ENCODE measurements around the gene IRF4. TPM values are rescaled to one million over a fixed set of nuclear protein-coding genes. Genes with fewer than 3 reads are reported as not detected.

Gene IRF4
- total RNA-seq, 1 donor from 2014 or later = 0.16 TPM

DNA sequence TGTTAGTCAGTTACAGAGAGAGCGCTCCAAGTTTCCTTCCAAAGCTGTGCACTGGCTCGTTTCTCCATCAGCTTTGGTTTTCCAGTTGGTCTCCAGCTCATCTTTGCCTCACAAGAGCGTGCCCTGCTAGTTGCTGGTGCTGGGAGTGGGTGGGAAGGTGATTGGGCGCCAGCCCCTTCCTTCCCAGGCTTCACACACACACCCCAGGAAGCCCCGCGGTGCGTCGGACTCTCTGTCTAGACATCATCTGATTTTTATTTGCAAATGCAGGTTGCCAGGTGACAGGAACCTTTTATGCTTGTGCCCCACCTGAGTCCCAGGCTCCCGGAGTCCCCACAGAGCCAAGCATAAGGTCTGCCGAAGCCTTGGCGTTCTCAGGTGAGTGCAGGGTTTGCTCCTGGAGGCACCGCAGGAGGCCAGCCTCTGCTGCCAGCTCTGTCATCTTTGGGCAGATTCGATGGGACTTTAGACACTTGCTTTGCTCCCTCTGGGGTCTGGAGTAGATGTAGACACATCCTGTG, 7.1 kb downstream of the IRF4 start:
- no peak for DNase-seq

- no peak for DNase-seq
These were observed 8.4 kb downstream of the IRF4 start for GRCh38 chr6:399785-400534.

- DNase-seq = no peak
These were observed 9.3 kb downstream of the IRF4 start for GRCh38 chr6:400815-401214.

GRCh38 chr6:401239-401993, 9.9 kb downstream of the IRF4 start:
- DNase-seq = no peak

GRCh38 chr6:401994-402640, 10.6 kb downstream of the IRF4 start:
- DNase-seq = no peak

DNA sequence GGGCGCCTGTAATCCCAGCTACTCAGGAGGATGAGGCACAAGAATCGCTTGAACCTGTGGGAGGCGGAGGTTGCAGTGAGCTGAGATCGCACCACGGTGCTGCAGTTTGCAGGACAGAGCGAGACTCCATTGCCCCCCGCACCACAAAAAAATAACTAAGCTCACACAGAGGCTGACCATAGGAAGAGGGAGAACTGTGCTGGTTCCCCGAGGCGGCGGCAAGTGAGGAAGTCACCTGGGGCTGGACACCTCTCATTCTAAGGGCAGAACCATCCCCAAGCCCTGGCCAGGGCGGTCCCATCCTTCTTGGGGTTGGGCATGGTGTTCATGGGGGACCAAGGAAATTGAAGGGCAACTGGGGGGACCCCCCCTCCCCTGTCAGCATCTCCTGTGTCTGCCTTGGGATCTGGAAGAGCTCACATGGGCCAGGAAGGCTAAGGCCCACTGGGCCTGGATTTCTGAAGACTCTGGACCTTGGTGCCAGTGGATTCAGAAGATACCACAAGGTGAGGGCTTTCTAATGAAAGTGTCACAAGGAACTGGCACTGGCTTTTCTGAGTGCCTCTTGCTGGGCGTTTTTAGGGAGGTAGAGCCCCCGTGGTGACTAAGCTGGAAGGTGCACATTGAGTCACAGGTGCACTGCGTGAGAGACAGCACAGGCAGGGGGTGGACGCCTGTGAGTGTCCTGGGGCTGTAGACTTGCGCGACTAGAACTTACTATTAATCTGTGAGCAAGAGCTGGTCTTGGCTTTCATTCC, 11.5 kb downstream of the IRF4 start:
- DNase-seq = no peak

- DNase-seq = no peak
These were observed 12.4 kb downstream of the IRF4 start for GRCh38 chr6:403659-404655.

DNA sequence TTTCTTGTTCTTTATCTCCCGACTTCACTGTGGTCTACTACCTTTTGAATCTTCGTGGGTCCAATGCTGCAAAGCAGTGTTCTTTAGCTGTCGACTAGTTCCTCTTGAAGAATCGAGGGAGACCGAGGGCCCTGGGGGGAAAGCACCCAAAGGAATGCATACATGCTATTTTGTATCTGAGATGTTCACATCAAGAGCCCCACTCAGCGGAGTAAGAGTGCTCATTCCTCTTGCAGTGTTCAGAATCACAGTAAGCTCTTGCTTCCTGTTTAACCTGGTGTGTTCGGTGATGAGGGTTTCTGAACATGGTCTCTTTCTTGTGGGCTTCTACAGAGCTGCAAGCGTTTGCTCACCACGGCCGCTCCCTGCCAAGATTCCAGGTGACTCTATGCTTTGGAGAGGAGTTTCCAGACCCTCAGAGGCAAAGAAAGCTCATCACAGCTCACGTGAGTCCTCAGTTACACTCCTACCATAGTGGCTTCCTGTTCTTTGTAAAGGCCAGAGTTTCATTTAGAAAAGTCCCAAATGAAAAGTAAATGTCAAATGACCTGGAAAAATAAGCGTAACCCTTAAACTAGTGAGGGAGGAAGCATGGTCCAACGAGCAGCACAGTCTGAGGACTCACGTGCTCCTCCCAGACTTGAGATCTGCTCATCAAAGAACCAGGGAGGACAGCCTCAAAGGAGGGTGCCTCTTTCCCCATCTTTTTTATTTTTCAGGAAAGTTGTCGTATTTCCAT, 13.3 kb downstream of the IRF4 start:
- DNase-seq = no peak

DNA sequence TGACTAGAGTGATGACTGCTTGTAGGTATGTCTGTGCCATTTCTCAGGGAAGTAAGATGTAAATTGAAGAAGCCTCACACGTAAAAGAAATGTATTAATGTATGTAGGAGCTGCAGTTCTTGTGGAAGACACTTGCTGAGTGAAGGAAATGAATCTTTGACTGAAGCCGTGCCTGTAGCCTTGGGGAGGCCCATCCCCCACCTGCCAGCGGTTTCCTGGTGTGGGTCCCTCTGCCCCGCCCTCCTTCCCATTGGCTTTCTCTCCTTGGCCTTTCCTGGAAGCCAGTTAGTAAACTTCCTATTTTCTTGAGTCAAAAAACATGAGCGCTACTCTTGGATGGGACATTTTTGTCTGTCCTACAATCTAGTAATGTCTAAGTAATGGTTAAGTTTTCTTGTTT, 16.6 kb downstream of the IRF4 start:
- no peak for DNase-seq

DNA sequence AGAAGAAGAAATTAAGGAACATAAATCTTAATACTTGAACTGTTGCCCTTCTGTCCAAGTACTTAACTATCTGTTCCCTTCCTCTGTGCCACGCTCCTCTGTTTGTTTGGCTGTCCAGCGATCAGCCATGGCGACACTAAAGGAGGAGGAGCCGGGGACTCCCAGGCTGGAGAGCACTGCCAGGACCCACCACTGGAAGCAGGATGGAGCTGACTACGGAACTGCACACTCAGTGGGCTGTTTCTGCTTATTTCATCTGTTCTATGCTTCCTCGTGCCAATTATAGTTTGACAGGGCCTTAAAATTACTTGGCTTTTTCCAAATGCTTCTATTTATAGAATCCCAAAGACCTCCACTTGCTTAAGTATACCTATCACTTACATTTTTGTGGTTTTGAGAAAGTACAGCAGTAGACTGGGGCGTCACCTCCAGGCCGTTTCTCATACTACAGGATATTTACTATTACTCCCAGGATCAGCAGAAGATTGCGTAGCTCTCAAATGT, 17.1 kb downstream of the IRF4 start:
- DNase-seq = no peak

- DNase-seq = no peak
These were observed 17.9 kb downstream of the IRF4 start for GRCh38 chr6:409370-409972.

GRCh38 chr6:410555-411395, 19.2 kb downstream of the IRF4 start:
- no peak for DNase-seq

DNA sequence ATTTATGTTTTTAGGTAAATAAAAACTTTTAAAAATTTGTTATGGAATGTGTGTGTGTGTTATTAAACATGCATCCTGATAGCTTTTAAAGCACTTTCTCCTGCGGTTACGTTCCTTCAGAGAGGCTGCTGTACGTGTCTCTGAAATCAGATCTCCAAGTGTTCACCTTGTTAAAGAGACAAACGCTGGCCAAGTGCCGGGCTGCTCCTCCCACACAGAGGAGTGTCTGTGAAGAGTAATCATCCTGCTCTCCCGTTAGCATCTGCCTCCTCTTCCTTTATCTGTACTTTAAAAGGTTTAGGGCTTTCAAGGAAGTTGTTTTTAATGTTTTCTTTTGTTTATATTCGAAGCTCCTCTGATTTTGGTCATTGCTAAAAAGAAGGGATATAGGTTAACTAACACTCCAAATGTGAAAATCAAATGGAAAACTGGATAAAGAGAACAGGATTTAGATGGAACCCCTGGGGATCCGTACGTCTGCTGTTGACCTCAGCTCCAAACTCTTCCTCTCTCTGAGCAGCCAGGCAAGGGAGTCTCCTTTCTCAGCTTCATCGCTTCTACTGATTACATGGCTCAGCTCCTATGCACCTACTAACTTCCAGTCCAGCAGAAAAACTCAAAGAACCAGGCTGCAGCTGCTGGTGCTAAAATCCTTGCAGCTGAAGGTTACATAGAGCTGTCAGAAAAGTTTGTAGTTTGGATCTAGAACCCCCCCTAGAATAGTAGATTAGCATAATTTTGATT, 20.0 kb downstream of the IRF4 start:
- no peak for DNase-seq

DNA sequence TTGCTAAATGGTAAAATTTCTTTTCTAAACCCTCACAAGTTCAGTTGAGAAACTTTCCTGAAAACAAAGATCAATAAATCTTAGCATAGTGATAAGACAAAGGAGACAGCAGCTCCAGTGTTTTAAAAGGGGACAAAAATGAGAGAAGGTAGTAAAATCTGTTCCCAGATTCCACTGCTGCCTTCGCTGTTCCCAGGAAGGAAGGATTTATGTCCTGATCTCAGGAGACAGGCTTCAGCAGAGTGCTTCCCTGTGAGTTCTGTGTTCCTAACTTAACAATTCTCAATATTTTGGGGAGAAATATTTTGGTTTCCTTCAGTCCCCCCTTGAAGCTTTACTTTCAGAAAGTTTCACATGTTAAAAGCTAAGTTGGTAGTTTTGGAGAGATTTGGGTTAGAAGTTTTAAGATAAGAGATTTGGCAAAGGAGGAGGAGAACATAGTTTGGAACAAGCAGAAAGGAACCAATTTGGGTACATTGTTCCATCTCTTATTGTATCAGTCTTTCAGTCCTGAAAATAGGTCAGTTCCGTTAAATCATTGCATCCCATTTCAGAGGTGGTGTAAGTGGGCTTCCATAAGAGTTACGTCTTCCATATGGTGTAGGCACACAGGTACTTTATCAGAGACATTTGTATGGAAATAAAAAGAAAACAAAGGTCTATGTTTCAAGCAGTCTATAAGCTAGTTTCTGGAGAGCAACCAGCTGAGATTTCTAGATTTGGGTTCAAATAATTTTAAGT, 20.8 kb downstream of the IRF4 start:
- no peak for DNase-seq

DNA sequence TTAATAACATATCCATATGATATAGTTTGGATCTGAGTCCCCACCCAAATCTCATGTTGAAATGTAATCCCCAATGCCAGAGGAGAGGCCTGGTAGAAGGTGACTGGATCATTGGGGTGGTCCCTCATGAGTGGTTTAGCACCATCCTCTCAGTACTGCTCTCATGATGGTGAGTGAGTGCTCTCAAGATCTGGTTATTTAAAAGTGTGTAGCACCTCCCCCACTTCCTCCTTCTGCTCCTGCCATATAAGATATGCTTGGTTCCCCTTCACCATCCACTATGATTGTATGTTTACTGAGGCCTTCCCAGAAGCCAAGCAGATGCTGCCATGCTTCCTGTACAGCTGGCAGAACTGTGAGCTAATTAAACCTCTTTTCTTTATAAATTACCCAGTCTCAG, 22.9 kb downstream of the IRF4 start:
- no peak for DNase-seq

DNA sequence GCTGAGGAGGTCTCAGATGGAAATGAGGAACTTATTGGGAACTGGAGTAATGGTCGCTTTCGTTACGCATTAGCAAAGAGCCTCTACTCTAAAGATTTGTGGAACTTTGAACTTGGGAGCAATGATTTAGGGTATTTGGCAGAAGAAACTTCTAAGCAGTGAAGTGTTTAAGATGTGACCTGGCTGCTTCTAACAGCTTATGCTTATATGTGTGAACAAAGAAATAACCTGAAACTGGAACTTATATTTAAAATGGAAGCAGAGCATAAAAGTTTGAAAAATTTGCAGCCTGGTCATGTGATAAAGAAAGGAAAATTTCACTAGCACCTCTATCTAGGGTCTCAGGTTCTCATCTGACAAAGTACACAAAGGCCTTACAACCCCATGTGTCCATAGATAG, 23.5 kb downstream of the IRF4 start:
- no peak for DNase-seq

DNA sequence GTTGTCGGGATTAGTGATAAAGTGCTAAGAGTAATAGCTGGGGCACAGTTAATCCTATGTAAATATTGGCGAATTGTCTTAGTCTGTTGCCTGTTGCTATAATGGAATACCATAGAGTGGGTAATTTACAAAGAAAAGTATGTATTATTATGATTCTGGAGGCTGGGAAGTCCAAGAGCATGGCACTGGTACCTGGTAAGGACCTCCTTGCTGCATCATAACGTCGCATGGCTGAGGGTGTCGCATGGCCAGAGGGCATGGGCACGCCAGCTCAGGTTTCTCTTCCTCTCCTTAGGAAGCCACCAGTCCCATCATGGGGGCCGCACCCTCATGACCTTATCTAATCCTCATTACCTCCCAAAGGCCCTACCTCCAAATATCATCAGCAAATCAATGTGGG, 29.7 kb downstream of the IRF4 start:
- no peak for DNase-seq
